ENCODE measurements around the gene KRTAP10-1. TPM values are rescaled to one million over a fixed set of nuclear protein-coding genes. Genes with fewer than 3 reads are reported as not detected.

Gene KRTAP10-1
- total and polyA plus RNA-seq, 9 donors: not detected

DNA sequence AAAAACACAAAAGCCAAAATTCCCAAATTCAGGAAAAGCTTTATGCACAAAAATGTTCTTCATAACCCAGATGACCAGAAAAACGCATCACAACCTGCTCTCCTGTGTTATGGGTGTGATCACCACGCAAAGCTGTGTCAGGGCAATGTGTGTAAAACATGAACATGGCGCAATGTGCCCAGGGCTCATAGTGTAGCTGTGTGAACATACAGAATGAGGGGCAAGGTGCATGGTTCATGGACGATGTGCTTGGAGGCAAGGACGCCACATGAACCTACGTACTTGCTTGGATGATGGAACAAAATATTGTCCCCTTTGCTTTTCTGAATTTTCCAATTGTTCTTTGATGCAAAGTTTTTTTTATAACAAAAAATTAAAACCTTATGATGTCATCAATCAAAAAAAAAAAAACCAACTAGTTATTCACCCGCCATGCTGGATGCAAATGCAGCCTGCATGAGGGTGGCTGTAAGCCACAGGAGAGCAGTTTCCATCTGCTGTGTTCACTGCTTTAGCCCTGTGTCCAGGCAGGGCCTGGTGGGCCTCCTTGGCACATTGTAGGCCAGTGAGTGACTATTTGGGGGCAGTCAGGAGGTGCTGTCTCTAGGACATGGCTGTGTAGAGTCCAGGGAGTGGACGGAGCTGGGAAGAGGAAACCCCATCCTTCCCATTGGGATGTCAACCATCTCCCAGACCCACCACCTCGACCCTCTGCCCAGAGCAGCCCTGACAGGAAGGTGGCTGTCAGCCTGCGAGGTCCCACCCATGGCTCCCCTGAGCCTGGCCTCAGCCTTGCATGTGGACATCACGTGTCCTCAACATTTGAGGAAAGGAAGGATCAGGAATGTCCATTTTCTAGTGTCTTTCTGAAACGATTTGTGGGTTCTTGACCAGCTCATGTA is 13.6 kb downstream of the KRTAP10-1 start:
- no peaks in the 10 kb centered on the region for H3K27me3 ChIP-seq
- H3K27ac ChIP-seq: no peak overlapping the region
- TF ChIP-seq, protein P1, sequence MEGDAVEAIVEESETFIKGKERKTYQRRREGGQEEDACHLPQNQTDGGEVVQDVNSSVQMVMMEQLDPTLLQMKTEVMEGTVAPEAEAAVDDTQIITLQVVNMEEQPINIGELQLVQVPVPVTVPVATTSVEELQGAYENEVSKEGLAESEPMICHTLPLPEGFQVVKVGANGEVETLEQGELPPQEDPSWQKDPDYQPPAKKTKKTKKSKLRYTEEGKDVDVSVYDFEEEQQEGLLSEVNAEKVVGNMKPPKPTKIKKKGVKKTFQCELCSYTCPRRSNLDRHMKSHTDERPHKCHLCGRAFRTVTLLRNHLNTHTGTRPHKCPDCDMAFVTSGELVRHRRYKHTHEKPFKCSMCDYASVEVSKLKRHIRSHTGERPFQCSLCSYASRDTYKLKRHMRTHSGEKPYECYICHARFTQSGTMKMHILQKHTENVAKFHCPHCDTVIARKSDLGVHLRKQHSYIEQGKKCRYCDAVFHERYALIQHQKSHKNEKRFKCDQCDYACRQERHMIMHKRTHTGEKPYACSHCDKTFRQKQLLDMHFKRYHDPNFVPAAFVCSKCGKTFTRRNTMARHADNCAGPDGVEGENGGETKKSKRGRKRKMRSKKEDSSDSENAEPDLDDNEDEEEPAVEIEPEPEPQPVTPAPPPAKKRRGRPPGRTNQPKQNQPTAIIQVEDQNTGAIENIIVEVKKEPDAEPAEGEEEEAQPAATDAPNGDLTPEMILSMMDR (IDR thresholded peaks at IDR 0.05): no peak
- TF ChIP-seq POLR2A (IDR thresholded peaks at IDR 0.05) (no peak), EP300 (IDR thresholded peaks at IDR 0.05) (no peak)
- intact Hi-C loops (cut with DNase I): loop anchor here in 1 of 4 donors (10.0 kb wide), 1 partner anchor 198 kb away; no protein-coding TSS in a partner anchor
- DNase-seq: no peak
- no peaks in the 10 kb centered on the region for H3K36me3 ChIP-seq
- no peak overlapping the region for H3K4me3 ChIP-seq
- H3K9me3 ChIP-seq: no peaks in the 10 kb centered on the region
- H3K4me1 ChIP-seq (ENCODE audit: insufficient read depth): no peaks in the 10 kb centered on the region
- WGBS, 3 donors: 81 to 88% (median 86%) methylated on average over 12 of the region's 12 CpGs

DNA sequence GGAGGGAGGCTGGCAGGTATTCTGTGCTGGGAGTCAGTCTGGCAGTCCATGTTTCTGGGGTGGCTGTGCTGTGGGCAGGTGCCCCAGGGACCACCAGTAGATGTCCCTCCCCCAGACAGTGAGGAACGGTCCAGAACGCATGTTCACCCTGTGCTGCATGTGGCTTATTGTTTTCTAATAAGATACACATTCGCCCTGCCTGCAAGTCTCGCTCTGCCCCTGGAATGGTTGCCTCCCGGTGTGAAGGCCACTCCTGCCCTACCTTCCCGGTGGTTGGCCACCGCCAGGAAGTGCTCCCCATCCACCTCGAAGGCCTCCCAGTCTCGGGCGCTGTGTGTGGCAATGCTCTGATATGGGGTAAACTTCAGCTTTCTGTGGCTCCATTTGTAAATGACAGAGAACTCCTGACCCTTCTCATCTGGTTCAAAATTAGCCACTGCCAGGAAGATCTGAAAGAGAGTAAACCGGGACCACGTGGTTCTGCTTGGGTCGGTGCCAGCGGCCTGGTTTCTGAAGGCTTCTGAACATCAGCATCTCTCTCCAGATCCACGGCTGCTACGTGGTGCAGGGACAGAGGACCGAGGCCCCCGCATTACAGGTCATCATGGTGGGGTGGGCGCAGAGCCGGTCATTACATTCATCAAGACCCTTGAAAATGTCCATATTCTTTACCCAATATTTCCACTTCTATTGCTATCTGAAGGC is 14.5 kb downstream of the KRTAP10-1 start:
- WGBS, 3 donors: 82 to 85% (median 85%) methylated on average over 20 of the region's 20 CpGs
- no peak overlapping the region for H3K27ac ChIP-seq
- TF ChIP-seq EP300 (IDR thresholded peaks at IDR 0.05): no peak
- no peaks in the 10 kb centered on the region for H3K27me3 ChIP-seq
- no peaks in the 10 kb centered on the region for H3K9me3 ChIP-seq
- no peaks in the 10 kb centered on the region for H3K36me3 ChIP-seq
- intact Hi-C loops (cut with DNase I): loop anchor here in 1 of 4 donors (10.0 kb wide), 1 partner anchor 199 kb away; no protein-coding TSS in a partner anchor
- no peak overlapping the region for H3K4me3 ChIP-seq
- no peaks in the 10 kb centered on the region for H3K4me1 ChIP-seq (ENCODE audit: insufficient read depth)
- DNase-seq: peak in 1 of 5 donors; percentile 19

DNA sequence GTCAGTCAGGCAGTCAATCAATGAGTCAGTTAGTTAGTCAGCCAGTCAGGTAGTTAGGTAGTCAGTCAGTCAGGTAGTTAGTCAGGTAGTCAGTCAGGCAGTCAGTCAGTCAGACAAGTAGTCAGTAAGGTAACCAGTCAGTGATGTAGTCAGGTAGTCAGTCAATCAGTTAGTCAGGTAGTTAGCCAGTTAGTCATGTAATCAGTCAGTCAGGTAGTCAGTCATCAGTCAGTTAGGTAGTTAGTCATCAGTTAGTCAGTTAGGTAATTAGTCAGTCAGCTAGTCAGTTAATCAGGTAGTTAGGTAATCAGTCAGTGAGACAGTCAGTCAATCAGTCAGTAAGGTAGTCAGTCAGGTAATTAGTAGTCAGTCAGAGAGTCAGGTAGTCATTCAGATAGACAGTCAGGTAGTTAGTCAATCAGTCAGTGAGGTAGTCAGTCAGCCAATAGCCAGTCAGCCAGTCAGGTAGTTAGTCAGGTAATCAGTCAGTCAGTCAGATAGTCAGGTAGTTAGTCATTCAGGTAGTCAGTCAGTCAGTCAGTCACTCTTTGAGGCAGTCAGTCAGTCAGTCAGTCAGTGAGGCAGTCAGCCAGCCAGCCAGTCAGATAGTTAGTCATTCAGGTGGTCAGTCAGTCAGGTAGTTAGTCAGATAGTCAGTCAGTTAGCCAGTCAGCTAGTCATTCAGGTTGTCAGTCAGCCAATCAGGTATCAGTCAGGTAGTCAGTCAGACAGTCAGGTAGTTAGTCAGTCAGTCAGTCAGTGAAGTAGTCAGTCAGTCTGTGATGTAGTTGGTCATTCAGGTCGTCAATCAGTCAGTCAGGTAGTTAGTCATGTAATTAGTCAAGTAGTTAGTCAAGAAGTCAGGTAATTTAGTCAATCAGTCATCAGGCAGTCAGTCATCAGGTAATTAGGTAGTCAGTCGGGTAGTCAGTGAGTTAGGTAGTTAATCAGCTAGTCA is 15.3 kb downstream of the KRTAP10-1 start:
- Histone ChIP-seq H3K27ac (no peak overlapping the region), H3K36me3 (no peaks in the 10 kb centered on the region), H3K9me3 (no peaks in the 10 kb centered on the region), H3K4me1 (ENCODE audit: insufficient read depth) (no peaks in the 10 kb centered on the region), H3K4me3 (no peak overlapping the region), H3K27me3 (no peaks in the 10 kb centered on the region)
- no peak for TF ChIP-seq POLR2A (IDR thresholded peaks at IDR 0.05)
- TF ChIP-seq EP300 (IDR thresholded peaks at IDR 0.05): no peak
- 70 to 84% (median 72%) methylated on average over 2 of the region's 2 CpGs for WGBS, 3 donors
- intact Hi-C loops (cut with DNase I): loop anchor here in 1 of 4 donors (10.0 kb wide), 1 partner anchor 200 kb away; no protein-coding TSS in a partner anchor
- DNase-seq: no peak

DNA sequence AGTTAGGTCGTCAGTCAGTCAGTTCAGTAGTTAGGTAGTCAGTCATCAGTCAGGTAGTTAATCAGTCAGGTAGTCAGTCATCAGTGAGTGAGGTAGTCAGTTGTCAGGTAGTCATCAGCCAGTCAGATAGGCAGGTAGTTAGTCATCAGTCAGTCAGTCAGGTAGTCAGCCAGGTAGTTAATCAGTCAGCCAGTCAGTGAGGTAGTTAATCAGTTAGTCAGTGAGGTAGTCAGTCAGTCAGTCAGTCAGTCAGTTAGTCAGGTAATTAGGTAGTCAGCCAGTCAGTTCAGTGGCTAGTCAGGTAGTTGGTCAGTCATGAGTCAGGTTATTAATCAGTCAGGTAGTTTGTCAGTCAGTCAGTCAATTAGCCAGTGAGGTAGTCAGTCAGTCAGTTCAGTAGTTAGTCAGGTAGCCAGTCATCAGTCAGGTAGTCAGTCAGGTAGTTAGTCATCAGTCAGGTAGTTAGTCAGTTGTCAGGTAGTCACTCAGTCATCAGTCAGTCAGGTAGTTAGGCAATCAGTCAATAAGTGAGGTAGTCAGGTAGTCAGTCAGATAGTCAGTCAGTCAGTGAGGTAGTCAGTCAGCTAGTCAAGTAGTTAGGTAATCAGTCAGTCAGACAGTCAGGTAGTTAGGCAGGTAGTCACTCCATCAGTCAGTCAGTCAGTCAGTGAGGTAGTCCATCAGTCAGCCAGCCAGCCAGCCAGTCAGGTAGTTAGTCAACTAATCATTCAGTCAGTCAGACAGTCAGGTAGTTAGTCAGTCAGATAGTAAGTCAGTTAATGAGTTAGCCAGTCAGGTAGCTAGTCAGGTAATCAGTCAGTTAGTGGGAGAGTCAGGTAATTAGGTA is 16.2 kb downstream of the KRTAP10-1 start:
- H3K9me3 ChIP-seq: no peaks in the 10 kb centered on the region
- DNase-seq: no peak
- no peaks in the 10 kb centered on the region for H3K4me1 ChIP-seq (ENCODE audit: insufficient read depth)
- H3K4me3 ChIP-seq: no peak overlapping the region
- TF ChIP-seq POLR2A (IDR thresholded peaks at IDR 0.05) (no peak), EP300 (IDR thresholded peaks at IDR 0.05) (no peak)
- TF ChIP-seq, protein P1 (IDR thresholded peaks at IDR 0.05): no peak
- no peak overlapping the region for H3K27ac ChIP-seq
- no peaks in the 10 kb centered on the region for H3K27me3 ChIP-seq
- no peaks in the 10 kb centered on the region for H3K36me3 ChIP-seq
- intact Hi-C loops (cut with DNase I): loop anchor here in 1 of 4 donors (10.0 kb wide), 1 partner anchor 201 kb away; no protein-coding TSS in a partner anchor
- 73 to 85% (median 84%) methylated on average over 1 of the region's 1 CpG for WGBS, 3 donors

All from ovary (tissue), 9 donors.